Activated CD4-positive, alpha-beta T cell treated with anti-CD3 and anti-CD28 coated beads, Interleukin-2, Interleukin-4, amounts not matched to agents 100 ng/mL and 50 ng/mL, durations not matched to agents 16 hours and 8 hours (primary cell): ENCODE data around the gene ANXA4.
A peak's percentile ranks its signal among the peaks of the same experiment; 100 is the strongest.
"Not testable (repeated sequence)": the region's sequence is repeated elsewhere in the genome, so short reads cannot be mapped to it uniquely, and the experiment has no call there.

Experiments
- DNase-seq: peaks from one replicate; pipeline ENCODE4 v3.0.0-alpha.2; 2020; ENCODE audit warnings: low spot score

ANXA4 gene

DNA sequence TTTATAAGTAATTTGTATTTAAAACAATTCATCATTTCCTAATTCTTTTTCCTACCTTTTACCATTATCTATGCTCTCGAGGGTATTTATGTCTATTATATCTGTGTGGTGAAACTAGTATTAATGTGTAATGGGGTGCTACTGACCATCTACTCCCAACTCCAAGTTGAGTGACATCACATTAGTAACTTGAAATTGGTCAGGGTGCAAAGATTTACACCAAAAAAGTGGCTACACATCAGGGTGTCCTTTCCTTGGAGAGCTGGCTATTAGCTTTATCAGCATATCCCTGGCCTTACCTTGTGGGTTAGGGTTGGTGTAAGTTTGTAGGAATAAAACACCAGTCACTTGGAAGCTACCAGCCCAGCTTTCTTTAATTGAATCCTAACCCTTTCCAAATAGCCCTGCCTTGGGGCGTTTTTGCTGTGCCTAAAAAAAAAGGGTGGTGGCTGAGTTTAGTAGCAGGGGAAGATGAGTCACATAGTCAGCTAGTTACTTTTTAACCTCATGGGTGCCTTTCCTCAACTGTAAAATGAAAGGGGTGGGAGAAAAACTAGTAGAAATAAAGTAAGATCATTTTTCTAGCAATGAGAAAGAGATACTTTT, 14.0 kb downstream of the ANXA4 start:
- peak; percentile 44 for DNase-seq

DNA sequence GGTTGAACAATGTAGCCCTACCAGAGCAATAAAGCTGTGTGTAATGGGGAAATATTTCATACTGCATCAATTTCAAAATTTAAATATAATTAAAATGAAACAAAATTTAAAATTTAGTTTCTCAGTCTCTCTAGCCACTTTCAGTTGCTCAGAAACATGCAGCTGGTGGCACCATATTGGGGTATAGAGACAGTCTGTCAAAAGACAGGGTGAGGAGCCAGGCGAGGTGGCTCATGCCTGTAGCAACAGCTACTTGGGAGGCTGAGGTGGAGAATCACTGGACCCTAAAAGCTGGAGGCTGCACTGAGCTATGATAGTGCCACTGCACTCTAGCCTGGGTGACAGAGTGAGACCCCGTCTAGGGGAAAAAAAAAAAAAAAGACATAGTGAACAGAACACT, 20.1 kb downstream of the ANXA4 start:
- DNase-seq, result no peak

DNA sequence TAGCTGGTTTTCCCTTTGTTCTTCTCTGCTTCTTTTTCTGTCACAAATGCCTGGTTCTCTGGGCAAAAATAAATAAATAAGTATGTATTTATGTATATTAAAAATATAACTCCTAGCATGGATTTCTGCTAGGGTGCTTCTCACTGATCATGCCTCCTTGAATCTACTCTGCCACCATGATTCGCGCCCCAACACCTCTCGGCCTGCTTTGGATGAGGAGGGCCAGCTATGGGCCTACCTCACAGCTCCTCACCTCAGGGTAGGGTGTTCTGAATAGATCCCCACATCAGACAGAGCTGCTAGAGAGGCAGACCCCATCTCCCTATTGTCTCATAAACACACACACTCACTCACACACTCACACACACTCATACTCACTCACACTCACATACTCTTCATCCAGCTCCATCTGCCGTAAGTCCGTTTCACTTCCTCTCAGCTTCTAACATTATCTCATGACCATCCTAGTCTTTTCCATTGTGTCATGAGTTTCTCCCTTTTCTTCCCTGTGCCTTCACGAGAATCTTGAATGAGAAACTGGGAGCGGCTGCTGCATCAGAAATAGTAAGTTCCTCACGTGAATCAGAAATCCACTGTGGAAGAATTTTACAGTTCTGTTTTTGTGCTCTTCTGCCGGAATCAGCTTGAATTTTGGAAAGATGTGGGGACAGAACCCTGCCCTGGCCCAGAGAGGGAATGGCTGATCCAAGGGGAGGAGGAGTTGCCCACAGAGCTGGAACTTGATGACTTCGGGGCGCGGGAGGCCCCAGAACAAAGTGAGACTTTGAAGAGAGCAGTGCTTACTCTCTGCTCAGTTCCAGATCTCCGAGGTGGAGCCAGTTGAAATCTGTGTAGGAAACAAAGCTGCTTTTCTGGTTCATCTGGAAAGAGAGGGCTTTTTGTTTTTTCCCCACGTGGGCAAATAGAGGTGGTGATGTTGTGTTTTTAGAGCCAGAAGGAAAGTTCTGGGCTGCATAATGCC, 20.9 kb downstream of the ANXA4 start:
- DNase-seq, result no peak

DNA sequence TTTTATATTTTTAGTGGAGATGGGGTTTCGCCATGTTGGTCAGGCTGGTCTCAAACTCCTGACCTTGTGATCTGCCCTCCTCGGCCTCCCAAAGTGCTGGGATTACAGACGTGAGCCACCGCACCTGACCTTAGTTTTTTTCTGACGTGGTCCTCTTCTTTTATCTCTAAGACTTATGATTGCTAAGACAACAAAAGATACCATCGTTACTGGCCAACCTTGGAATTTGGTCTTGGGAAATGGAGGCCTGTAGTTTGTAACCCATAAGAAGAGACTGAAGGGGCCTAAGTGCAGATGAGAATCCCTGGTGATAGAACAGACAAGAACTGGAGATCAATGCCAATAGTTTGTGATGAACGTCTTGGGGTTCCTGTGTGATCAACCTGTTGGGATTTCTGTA, 21.9 kb downstream of the ANXA4 start:
- DNase-seq, result not testable (repeated sequence)

DNA sequence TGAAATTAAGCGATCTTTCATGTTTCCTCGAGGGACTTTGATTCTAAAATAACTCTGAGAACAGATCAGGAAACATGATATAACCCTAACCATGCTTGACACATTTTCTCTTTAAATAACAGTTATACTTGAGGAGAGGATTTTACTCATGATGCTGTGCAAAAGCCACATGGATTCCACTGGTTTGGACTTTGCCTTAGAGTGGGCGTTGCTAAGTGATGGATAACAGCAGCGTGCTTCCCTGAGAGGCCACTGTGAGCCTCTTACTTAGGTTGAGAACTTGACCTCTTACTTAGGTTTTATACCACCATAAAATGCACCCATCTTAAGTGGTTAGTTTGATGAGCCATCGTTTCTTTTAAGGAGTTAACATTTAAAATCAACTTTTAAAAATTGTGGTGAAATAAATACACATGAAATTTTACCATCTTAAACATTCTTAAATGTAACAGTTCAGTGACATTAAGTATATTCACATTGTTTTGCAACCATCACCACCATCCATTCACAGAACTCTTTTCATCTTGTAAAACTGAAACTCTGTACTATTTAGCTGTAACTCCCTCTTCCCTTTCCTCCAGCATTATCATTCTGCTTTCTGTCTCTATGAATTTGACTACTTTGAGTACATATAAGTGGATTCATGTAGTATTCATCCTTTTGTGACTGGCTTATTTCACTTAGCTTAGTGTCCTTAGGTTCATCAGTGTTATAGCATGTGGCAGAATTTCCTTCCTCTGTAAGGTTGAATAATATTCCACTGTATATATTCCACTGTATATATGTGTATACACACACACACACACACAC, 22.6 kb downstream of the ANXA4 start:
- DNase-seq, result no peak

DNA sequence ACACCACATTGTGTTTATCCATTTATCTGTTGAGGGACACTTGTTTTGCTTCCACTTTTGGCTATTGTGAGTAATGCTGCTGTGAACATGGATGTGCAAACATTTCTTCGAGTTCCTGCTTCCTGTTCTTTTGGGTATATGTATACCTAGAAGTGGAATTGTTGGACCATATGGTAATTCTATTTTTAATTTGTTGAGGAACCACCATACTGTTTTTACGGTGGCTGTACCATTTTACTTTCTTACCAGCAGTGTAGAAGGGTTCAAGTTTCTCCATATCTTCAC, 23.1 kb downstream of the ANXA4 start:
- DNase-seq, result no peak

DNA sequence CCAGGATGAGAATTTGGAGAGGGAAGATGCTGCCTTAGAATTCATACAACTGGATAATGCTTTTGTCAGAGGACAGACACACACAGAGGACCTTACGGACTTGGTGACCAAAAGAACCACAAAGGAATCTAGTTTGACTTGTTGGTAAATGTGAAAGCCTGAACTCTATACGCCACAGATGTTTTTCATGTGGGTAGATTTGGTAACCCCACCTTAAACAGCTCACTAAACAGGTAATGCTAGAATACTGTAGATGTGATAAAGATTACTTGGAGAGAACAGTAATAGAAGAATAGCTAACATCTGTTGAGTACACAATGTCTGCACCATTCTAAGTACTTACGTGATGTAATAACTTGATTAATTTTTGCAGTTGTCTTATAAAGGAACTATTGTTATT, 24.1 kb downstream of the ANXA4 start:
- DNase-seq, result no peak

DNA sequence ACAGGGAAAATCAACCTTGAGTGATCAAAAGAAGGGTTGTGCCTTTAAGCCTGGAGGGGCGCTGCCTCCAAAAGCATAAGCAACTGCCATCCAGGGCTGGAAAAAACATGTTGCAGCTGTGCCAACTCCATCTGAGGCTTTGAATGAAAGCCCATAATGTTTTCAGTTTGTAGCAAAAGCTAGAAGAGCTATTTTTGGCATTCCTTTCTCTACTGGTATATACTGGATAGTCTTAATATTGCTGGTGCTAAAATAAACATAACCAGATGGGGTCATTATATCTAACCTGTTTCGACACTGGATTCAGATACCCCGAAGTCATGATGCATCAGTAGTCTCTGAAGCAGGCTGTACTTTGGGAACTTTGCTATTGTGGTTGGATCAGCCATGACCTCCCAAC, 25.1 kb downstream of the ANXA4 start:
- no peak for DNase-seq

DNA sequence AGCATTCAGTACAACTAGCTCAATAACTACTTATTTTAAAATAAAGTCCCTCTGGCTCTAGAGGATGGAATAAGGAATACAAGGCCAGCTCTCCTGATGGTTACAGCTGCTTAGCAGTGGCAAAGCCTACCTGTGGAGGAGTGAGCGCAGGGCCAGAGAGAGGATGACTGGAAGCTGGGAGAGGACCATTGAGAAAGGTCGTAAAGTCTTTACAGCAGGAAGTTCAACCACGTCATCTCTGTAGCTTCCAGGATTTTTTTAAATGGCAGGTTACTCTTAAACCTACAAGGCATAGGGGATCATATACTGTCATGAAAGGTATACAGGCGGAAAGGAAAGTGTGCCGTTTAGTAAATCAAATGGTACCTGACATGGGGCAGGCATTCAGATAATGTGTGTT, 26.3 kb downstream of the ANXA4 start:
- no peak for DNase-seq

DNA sequence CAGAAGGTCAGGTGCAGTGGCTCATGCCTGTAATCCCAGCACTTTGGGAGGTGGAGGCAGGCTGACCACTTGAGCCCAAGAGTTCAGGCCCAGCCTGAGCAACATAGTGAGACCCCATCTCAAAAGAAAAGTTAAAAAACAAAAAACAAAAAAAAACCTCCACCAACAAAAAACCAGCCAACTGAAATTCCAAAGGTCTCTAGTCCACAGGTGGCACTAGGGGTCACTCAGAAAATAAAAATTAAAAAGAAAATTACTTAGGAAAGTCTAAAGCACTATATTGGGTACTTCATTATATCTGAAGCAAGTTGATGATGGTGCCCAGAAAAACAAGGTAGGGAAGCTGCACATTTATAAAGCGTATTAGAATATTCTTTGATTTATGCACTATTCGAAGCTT, 26.9 kb downstream of the ANXA4 start:
- DNase-seq, result no peak

DNA sequence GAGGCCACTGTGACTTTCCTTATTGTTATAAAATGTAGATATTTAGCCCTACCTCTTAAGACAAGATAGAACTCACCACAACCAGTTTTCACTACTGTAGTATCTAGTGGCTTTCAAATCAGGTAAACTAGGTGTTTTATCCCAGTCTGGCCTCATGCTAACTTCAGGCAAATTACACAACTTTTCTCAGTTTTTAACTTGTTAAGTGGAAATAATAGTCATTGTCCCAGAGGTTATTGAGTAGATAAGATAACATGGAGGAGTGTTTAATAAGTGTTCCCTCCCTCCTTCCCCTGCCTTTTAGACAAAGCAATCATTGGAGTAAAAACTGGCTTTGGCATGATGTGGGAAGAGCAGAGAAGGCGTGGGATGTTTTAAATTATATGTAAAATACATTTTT, 27.3 kb downstream of the ANXA4 start:
- DNase-seq, result no peak

DNA sequence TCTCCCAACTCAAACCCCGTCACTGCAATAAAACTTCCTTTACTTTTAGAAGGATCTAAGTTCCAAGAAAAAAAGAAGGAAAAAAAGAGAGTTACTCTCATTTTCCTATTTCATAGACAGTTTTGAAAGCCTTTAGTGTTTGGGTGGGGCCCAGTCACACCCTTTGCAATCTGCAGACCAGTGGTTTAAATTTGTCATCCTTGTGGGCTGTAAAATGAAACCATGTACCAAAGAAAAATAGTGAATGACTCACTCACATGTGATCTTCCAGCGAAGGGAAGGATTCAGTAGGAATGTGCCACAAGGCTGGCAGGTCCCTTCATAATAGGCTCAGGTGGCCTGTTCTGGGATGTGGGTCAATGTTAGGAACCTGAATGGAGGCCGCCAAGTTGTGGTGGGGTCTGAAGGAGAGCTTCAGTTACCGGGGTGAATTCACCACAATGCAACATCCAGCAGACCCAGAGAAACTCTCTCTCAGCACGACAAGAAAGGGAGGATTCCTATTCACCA, 28.3 kb downstream of the ANXA4 start:
- DNase-seq, result peak; percentile 65

DNA sequence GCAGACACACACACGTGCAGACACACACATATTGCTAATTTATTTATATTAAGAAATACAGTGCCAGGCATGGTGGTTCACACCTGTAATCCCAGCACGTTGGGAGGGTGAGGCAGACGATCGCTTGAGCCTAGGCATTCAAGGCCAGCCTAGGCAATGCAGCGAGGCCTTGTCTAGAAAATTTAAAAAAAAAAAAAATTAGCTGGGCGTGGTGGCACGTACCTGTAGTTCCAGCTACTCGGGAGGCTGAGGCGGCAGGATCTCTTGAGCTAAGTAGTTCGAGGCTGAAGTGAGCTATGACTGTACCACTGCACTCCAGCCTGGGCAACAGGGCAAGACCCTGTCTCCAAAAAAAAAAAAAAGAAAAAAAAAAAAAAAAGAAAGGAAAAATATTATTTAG, 28.8 kb downstream of the ANXA4 start:
- DNase-seq, result no peak

DNA sequence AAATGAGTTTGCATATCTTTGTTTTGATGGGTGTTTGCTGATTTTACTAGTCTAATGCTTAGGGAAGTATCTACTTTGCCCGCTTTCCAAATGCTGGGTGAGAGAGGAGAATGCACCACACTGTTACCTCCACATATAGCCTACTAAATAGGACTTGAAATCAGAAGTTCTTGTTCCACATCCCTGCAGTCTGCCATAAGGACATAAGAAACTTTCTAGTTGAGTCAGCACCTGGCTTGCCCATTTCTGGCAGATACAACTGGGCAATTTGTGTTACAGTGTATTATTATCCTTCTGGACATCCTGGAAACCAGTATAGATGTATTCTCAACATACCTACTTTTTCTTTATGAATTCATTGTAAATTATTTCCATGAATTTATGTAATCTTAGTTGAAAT, 29.5 kb downstream of the ANXA4 start:
- DNase-seq, result no peak

DNA sequence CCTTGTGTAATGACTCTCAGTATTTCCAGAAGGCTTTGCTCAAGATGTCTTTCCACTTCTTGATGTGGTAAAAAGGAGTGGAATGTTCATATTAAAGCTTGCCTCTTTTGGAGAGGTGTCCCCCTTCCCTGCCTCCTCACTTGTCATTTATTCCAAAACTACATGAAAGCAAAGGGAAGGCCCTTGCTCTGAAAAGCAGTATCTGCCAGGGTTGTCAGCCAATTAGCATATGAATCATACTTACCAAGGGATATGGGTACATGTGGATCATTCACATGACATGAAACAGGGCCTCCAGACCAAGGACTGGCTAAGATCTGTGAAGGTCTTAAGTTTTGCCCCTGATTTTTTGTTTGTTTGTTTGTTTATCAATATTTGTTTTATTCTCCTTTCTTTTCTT, 31.3 kb downstream of the ANXA4 start:
- peak; percentile 38 for DNase-seq

DNA sequence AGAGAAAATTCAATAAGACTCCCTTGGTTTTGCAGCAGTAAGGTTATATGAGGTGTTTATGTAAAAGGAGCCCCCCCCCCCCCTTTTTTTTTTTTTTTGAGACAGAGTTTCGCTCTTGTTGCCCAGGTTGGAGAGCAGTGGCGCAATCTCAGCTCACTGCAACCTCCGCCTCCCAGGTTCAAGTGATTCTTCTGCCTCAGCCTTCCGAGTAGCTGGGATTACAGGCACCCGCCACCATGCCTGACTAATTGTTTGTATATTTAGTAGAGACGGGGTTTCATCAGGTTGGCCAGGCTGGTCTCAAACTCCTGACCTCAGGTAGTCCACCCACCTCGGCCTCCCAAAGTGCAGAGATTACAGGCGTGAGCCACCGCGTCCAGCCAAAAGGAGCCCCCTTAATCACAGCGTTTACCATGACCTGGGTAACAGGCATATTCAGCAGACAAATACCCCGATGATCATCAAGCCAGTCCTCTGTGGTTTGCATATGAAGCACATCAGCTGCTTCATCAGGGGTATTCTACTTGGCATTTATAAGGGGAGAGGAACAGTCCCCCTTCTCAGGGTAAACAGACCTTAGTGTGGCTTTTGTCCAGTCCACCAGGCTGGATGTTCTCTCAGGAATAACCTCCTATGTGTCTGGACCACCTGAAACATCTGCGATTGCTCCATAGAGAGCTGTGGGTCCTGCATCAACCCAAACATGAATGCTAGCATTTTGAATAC, 32.5 kb downstream of the ANXA4 start:
- not testable (repeated sequence) for DNase-seq

DNA sequence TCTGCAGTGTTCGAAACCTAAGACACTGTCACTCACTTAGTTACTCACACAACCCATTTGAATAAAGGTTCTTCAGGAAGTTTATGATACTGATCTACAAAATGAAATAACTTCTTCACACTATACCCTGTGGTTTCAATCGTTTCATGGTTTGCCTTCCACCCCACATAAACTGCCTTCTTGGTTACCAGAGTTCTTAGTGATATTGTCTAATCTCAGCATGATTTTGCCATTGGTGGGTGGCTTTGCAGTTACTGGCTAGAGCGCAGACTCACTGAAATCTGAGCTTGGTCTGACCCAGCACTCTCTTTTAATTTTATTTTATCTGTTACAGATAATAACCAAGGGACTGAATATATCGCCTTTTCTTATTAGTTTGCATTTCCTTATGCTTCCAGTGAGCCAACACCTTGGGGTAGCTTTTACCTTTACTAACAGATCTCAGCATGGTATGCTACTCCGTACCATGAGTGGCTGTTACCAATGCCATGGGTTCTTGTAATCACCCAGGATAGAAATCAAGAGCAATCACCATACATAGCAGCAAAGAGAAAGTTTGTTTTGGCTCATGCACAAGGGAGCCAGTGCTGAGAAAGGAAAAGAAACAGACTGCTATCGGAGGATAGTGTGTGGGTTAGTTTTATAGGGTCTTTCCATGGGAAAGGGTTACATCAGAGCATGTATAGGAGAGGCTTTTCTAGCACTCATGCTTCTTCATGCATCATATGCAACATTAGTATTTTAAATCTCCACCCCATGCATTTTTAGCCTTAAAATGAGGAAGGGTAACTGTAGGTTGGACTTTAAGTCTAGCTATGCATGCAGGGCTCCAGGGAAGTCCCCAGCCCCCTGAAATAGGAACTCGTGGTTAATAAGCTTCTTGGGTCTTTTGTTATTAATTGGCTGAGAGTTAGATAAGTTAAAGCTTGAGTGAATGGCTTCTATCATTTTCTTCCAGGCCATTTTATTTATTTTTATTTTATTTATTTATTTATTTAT, 33.3 kb downstream of the ANXA4 start:
- DNase-seq, result peak; percentile 76

DNA sequence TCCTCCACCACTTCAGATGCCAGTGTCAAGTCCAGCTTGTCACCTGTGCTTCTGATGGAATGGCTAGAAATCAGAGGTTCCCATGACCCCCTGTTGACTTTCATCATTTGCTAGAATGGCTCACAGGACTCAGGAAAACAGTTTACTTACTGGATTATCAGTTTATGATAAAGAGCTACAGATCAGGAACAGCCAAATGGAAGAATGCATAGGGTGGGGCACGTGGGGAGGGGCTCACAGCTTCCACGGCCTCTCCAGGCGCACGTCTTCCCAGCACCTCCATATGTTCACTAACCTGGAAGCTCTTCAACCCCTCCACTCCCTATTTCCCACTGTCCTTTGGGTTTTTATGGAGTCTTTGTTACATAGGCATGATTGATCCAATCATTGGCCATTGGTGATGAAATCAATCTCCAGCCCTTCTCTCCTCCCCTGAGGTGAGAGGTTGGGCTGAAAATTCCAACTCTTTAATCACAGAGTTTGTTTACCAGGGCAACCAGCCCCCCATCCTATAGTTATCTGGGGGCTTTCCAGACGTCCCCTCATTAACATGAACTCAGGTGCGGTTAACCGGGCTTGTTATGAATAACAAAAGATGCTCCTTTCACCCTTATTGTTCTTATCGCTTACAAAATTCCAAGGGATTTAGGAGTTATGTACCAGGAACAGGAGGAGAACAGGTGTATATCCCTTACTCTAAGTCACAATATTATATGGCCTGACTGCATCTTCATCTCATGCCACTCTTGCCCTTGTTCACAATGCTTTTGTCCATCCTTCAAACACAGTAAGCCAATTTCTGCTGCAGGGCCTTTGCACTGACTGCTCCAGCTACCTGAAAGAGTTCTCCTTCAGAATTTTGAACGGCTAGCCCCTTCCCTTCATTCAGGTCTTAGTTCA, 35.2 kb downstream of the ANXA4 start:
- no peak for DNase-seq

DNA sequence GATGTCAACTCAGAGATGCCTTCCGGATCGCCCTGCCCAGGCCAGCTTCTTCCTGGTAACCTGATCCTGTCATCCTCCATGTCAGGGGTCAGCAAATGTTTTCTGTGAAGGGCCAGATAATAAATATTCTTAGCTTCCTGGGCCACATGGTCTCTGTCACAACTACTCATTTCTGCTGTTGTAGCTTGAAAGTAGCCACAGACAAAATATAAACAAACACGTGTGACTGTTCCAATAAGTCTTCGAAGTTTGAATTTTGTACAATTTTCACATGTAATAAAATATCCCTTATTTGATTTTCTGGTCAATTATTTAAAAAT, 35.8 kb downstream of the ANXA4 start:
- no peak for DNase-seq
